HepG2 (cell line): ENCODE measurements around the gene ZNF514. TPM values are rescaled to one million over a fixed set of nuclear protein-coding genes. Genes with fewer than 3 reads are reported as not detected.

ENCODE experiments used
- HNRNPK ChIP-seq: fragments of 200-400 bp; formaldehyde crosslinking; IDR thresholded peaks from 2 replicates; pipeline ENCODE4 v1.6.1; 2018; ENCODE audit warnings: low read length, low read depth, moderate library complexity, mild to moderate bottlenecking; ENCODE audit not compliant: poor library complexity, severe bottlenecking
- KIAA2018 ChIP-seq: sonication (generic); formaldehyde crosslinking; IDR thresholded peaks from 2 replicates; pipeline ENCODE4 v1.5.0; 2020; ENCODE audit warnings: mild to moderate bottlenecking, missing genetic modification reagents, borderline replicate concordance
- NFKB2 ChIP-seq: sonication (generic); formaldehyde crosslinking; IDR thresholded peaks from 2 replicates; pipeline ENCODE4 v1.4.0; 2020; ENCODE audit warnings: missing genetic modification reagents, borderline replicate concordance
- POGK ChIP-seq: sonication (generic); formaldehyde crosslinking; conservative IDR thresholded peaks from 2 replicates; pipeline ENCODE4 v1.8.0; 2022; ENCODE audit warnings: mild to moderate bottlenecking, moderate library complexity, missing genetic modification reagents
- ZNF691 ChIP-seq: sonication (generic); formaldehyde crosslinking; IDR thresholded peaks from 2 replicates; pipeline ENCODE4 v1.4.0; 2020; ENCODE audit warnings: missing genetic modification reagents, low read depth, mild to moderate bottlenecking, borderline replicate concordance
- ZNF775 ChIP-seq: sonication (generic); formaldehyde crosslinking; IDR thresholded peaks from 2 replicates; pipeline ENCODE4 v1.4.0; 2020; ENCODE audit warnings: missing genetic modification reagents, mild to moderate bottlenecking, moderate library complexity, borderline replicate concordance
- polyA plus RNA-seq, 8 experiments: library from polyadenylated mRNA; depleted of rRNA in 3 of 8; stranded (reverse) in 7 of 8; unstranded in 1 of 8; fragments of >200 nt; fragmentation: Illumina TruSeq in 4 of 8; extraction: Trizol in 4 of 8; gene quantifications; 2 replicates each; pipeline versions ENCODE4 v1.2.1 to v1.2.3, GENCODE V29; 2011 to 2016; ENCODE audit warnings: low read depth in 4 of 8, missing spikeins in 1 of 8, mixed read lengths in 1 of 8; ENCODE audit not compliant: insufficient read depth in 1 of 8
- total RNA-seq, 5 experiments: library from RNA; depleted of rRNA; stranded (reverse); fragments of >200 nt; fragmentation: Illumina TruSeq; extraction: Trizol; gene quantifications; 2 replicates each; pipeline ENCODE4 v1.2.3, GENCODE V29; 2016; ENCODE audit warnings: low read depth in 1 of 5

ZNF514 gene
- total and polyA plus RNA-seq, 2 of the 13 experiments (the other 11 are each of a cell fraction or from before 2014, with no cell fraction given), result 15.2 to 18.7 TPM

- TF ChIP-seq ZNF775 (CRISPR knock-in tag) (no peak), KIAA2018 (no peak), NFKB2 (CRISPR knock-in tag) (no peak), POGK (CRISPR knock-in tag) (no peak), ZNF691 (CRISPR knock-in tag) (no peak), HNRNPK (no peak)
- TF ChIP-seq, all 625 proteins: peak for 0
Observed at GRCh38 chr2:95104606-95105005, 55.0 kb downstream of the ZNF514 start (continued).
